ENCODE data around the gene TNNT3. TPM values are rescaled to one million over a fixed set of nuclear protein-coding genes. Genes with fewer than 3 reads are reported as not detected.

Gene TNNT3
- total RNA-seq, 2 experiments from 2014 or later = 13.7 to 16.7 TPM

- Mint-ChIP-seq H3K27ac (no peak overlapping the region), H3K36me3 (no peaks in the 10 kb centered on the region), H3K4me3 (no peak overlapping the region), H3K9me3 (no peaks in the 10 kb centered on the region), H3K4me1 (peaks cover 7% of the 10 kb centered on the region), H3K27me3 (peaks cover 10% of the 10 kb centered on the region)
- DNase-seq (no peak), ATAC-seq (ENCODE audit: low read depth) (no peak)
- POLR2A ChIA-PET = no interaction called here
Measured at GRCh38 chr11:1926156-1927025, 6.9 kb downstream of the TNNT3 start.

- POLR2A ChIA-PET = no interaction called here
- no peak for ATAC-seq (ENCODE audit: low read depth)
- peaks cover 7% of the 10 kb centered on the region for H3K4me1 Mint-ChIP-seq
- H3K27ac Mint-ChIP-seq = no peak overlapping the region
- H3K9me3 Mint-ChIP-seq = no peaks in the 10 kb centered on the region
- H3K27me3 Mint-ChIP-seq = peaks cover 17% of the 10 kb centered on the region
- no peak overlapping the region for H3K4me3 Mint-ChIP-seq
- H3K36me3 Mint-ChIP-seq = no peaks in the 10 kb centered on the region
- DNase-seq = no peak
Measured at GRCh38 chr11:1927026-1927847, 7.7 kb downstream of the TNNT3 start.

- no peak overlapping the region for H3K27ac Mint-ChIP-seq
- H3K4me1 Mint-ChIP-seq = peaks cover 5% of the 10 kb centered on the region
- no peaks in the 10 kb centered on the region for H3K36me3 Mint-ChIP-seq
- ATAC-seq (ENCODE audit: low read depth) (no peak), DNase-seq (no peak)
- POLR2A ChIA-PET = no interaction called here
- no peak overlapping the region for H3K4me3 Mint-ChIP-seq
- H3K27me3 Mint-ChIP-seq = peaks cover 22% of the 10 kb centered on the region
- no peaks in the 10 kb centered on the region for H3K9me3 Mint-ChIP-seq
Measured at GRCh38 chr11:1927848-1928469, 8.5 kb downstream of the TNNT3 start.

DNA sequence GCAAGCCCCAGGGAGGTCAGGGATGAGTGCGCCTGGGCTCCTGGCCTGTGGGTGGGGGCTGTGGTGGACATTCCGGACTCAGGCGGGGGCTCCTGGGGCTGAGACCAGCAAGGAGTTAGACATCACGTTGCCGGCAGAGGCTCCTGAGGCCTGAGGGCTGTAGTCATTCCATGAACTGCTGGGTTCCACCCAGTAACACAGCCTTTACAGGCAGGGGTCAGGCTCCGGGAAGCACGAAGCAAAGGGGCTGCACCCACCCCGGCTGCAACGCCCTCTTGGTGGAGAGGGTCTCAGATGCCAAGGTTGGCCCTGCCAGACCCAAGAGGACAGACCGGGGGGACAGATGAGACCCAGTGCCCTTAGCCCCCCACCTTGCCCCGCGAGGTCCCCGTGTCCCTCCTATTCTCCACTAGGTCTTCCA lies 9.0 kb downstream of the TNNT3 start:
- H3K9me3 Mint-ChIP-seq = no peaks in the 10 kb centered on the region

GRCh38 chr11:1928891-1929541 lies 9.5 kb downstream of the TNNT3 start:
- ATAC-seq (ENCODE audit: low read depth) (no peak), DNase-seq (no peak)
- Mint-ChIP-seq H3K27me3 (peaks cover 22% of the 10 kb centered on the region), H3K4me1 (peaks cover 5% of the 10 kb centered on the region), H3K36me3 (no peaks in the 10 kb centered on the region), H3K4me3 (no peak overlapping the region), H3K27ac (no peak overlapping the region), H3K9me3 (no peaks in the 10 kb centered on the region)
- POLR2A ChIA-PET = no interaction called here

More for the DNA sequence above, 9.0 kb downstream of the TNNT3 start:
- ATAC-seq (ENCODE audit: low read depth) = no peak
- H3K27me3 Mint-ChIP-seq = peaks cover 22% of the 10 kb centered on the region
- POLR2A ChIA-PET = no interaction called here
- no peak overlapping the region for H3K27ac Mint-ChIP-seq
- no peaks in the 10 kb centered on the region for H3K36me3 Mint-ChIP-seq
- no peak for DNase-seq
- H3K4me3 Mint-ChIP-seq = no peak overlapping the region
- peaks cover 5% of the 10 kb centered on the region for H3K4me1 Mint-ChIP-seq

- peaks cover 5% of the 10 kb centered on the region for H3K4me1 Mint-ChIP-seq
- no peak overlapping the region for H3K27ac Mint-ChIP-seq
- no peaks in the 10 kb centered on the region for H3K36me3 Mint-ChIP-seq
- no peak for DNase-seq
- H3K27me3 Mint-ChIP-seq = peaks cover 22% of the 10 kb centered on the region
- POLR2A ChIA-PET = no interaction called here
- no peak overlapping the region for H3K4me3 Mint-ChIP-seq
- ATAC-seq (ENCODE audit: low read depth) = peak; percentile 16
- H3K9me3 Mint-ChIP-seq = no peaks in the 10 kb centered on the region
Measured at GRCh38 chr11:1929621-1930461, 10.3 kb downstream of the TNNT3 start.

- Mint-ChIP-seq H3K27me3 (peaks cover 22% of the 10 kb centered on the region), H3K4me3 (no peak overlapping the region), H3K27ac (no peak overlapping the region), H3K9me3 (no peaks in the 10 kb centered on the region), H3K36me3 (no peaks in the 10 kb centered on the region), H3K4me1 (peaks cover 5% of the 10 kb centered on the region)
- no peak for DNase-seq
- peak; percentile 30 for ATAC-seq (ENCODE audit: low read depth)
- POLR2A ChIA-PET = no interaction called here
Measured at GRCh38 chr11:1930462-1930830, 10.9 kb downstream of the TNNT3 start.

DNA sequence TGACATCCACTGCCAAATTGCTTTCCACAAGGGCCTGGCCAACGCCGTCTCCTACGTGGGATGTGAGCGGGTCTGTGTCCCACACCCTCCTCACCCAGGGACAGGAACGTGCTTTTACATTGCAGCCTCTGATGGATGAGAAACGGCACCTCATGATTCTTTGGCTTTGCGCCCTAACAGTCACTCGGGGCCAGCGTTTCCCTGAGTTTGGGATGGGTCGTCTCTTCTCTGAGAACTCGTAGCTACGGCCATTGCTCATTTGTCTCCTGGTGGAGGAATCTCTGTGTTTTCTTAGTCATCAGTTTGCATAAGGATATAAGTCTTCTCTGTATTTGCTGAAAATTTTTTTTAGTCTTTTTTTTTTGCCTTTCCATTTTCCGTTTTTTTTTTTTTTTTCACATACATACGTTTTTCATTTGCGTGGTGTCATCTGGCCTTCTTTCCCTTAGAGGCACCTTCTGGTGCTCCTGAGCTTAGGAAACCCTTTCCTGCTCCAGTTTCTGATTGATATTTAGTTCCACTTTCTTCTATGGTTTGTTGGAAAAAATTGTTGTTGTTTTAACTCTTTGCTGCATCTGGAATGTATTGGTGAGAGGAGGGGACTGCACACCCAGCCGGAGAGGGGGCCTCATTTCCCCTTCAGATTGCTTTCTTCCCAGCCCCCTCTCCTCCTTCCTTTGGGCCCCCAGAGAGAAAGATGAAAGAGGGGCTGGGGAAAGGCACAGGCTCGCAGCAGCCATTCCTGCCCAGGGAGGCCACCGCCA lies 12.0 kb downstream of the TNNT3 start:
- Mint-ChIP-seq H3K27me3 (peaks cover 22% of the 10 kb centered on the region), H3K4me3 (no peak overlapping the region), H3K4me1 (peaks cover 5% of the 10 kb centered on the region), H3K36me3 (no peaks in the 10 kb centered on the region), H3K9me3 (no peaks in the 10 kb centered on the region), H3K27ac (no peak overlapping the region)
- POLR2A ChIA-PET = no interaction called here
- ATAC-seq (ENCODE audit: low read depth) (no peak), DNase-seq (no peak)

- no peak overlapping the region for H3K27ac Mint-ChIP-seq
- ATAC-seq (ENCODE audit: low read depth) (no peak), DNase-seq (no peak)
- no peak overlapping the region for H3K4me3 Mint-ChIP-seq
- H3K9me3 Mint-ChIP-seq = no peaks in the 10 kb centered on the region
- POLR2A ChIA-PET = no interaction called here
- H3K4me1 Mint-ChIP-seq = peaks cover 5% of the 10 kb centered on the region
- H3K36me3 Mint-ChIP-seq = no peaks in the 10 kb centered on the region
- peaks cover 22% of the 10 kb centered on the region for H3K27me3 Mint-ChIP-seq
Measured at GRCh38 chr11:1932105-1932480, 12.6 kb downstream of the TNNT3 start.

- no peak overlapping the region for H3K27ac Mint-ChIP-seq
- H3K4me1 Mint-ChIP-seq = peaks cover 5% of the 10 kb centered on the region
- H3K36me3 Mint-ChIP-seq = no peaks in the 10 kb centered on the region
- ATAC-seq (ENCODE audit: low read depth) = no peak
- no peaks in the 10 kb centered on the region for H3K9me3 Mint-ChIP-seq
- DNase-seq = no peak
- POLR2A ChIA-PET = no interaction called here
- H3K27me3 Mint-ChIP-seq = peaks cover 22% of the 10 kb centered on the region
- H3K4me3 Mint-ChIP-seq = no peak overlapping the region
Measured at GRCh38 chr11:1932681-1933080, 13.2 kb downstream of the TNNT3 start.

DNA sequence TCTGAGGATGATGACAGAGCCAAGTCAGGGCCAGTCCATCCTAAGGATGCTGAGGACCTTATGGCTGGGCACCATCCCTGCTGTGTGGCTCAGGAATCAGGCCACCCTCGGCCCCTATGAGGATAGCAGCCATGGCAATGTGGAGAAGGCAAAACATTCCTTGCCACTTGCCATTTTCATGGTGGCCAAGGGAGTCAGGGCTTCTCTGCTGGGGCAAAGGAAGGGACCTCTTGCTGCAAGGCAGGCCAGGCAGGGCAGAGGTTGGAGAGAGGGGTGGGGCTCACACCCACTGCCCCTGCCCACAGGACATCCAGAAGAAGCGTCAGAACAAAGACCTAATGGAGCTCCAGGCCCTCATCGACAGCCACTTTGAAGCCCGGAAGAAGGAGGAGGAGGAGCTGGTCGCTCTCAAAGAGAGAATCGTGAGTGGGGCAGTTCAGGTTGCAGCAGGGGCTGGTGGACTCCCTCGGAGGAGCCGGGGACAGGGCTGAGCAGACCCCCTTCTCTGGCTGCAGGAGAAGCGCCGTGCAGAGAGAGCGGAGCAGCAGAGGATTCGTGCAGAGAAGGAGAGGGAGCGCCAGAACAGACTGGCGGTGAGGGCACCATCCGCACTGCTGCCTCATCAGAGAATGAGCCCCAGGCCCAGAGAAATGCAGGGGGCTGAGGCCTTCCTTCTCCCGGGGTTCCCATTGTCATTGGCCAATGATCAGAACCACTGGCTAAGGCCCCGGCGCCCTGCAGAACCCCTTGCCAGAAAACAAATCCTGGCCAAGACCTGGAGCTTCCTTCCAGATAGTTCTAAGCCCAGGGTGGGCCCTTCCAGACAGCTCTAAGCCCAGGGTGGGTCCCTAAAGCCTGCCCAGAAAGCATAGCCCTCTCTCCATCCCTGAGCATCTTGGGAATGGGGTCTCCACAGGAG lies 14.2 kb downstream of the TNNT3 start:
- no peak for ATAC-seq (ENCODE audit: low read depth)
- Mint-ChIP-seq H3K4me1 (peaks cover 5% of the 10 kb centered on the region), H3K36me3 (no peaks in the 10 kb centered on the region), H3K27me3 (peaks cover 22% of the 10 kb centered on the region), H3K4me3 (no peak overlapping the region), H3K9me3 (no peaks in the 10 kb centered on the region), H3K27ac (peak overlapping the region; percentile 17)
- POLR2A ChIA-PET = interaction anchor here (0.6 kb wide), 1 partner anchor 358 kb away, joined by 3 read pairs; no protein-coding TSS in a partner anchor
- DNase-seq = no peak
